ENCODE measurements around the gene NSG2.

The NSG2 gene

GRCh38 chr5:174108745-174109144 lies 63.2 kb downstream of the NSG2 start:
- no peak for DNase-seq (ENCODE audit: low read depth)
- TF ChIP-seq CTCF (conservative IDR thresholded peaks at IDR 0.05; ENCODE audit: control insufficient read depth, insufficient read depth, low read depth, low read length): no peak
- H3K4me3 ChIP-seq (ENCODE audit: control insufficient read depth, low read depth, low read length): no peak overlapping the region

- no peak overlapping the region for H3K4me3 ChIP-seq (ENCODE audit: control insufficient read depth, low read depth, low read length)
- DNase-seq (ENCODE audit: low read depth): no peak
- TF ChIP-seq CTCF (conservative IDR thresholded peaks at IDR 0.05; ENCODE audit: control insufficient read depth, insufficient read depth, low read depth, low read length): no peak
Measured at GRCh38 chr5:174109698-174110260, 64.3 kb downstream of the NSG2 start.

GRCh38 chr5:174110310-174110709 lies 64.8 kb downstream of the NSG2 start:
- H3K4me3 ChIP-seq (ENCODE audit: control insufficient read depth, low read depth, low read length): no peak overlapping the region
- DNase-seq (ENCODE audit: low read depth): no peak
- TF ChIP-seq CTCF (conservative IDR thresholded peaks at IDR 0.05; ENCODE audit: control insufficient read depth, insufficient read depth, low read depth, low read length): no peak

- TF ChIP-seq CTCF (conservative IDR thresholded peaks at IDR 0.05; ENCODE audit: control insufficient read depth, insufficient read depth, low read depth, low read length): no peak
- no peak overlapping the region for H3K4me3 ChIP-seq (ENCODE audit: control insufficient read depth, low read depth, low read length)
- DNase-seq (ENCODE audit: low read depth): no peak
Measured at GRCh38 chr5:174111287-174111973, 65.9 kb downstream of the NSG2 start.

- H3K4me3 ChIP-seq (ENCODE audit: control insufficient read depth, low read depth, low read length): no peak overlapping the region
- no peak for TF ChIP-seq CTCF (conservative IDR thresholded peaks at IDR 0.05; ENCODE audit: control insufficient read depth, insufficient read depth, low read depth, low read length)
- no peak for DNase-seq (ENCODE audit: low read depth)
Measured at GRCh38 chr5:174115226-174115625, 69.7 kb downstream of the NSG2 start.

GRCh38 chr5:174118823-174119467 lies 73.4 kb downstream of the NSG2 start:
- H3K4me3 ChIP-seq (ENCODE audit: control insufficient read depth, low read depth, low read length): no peak overlapping the region

More at GRCh38 chr5:174118823-174119467, 73.4 kb downstream of the NSG2 start:
- no peak for TF ChIP-seq CTCF (conservative IDR thresholded peaks at IDR 0.05; ENCODE audit: control insufficient read depth, insufficient read depth, low read depth, low read length)
- no peak for DNase-seq (ENCODE audit: low read depth)

All from fibroblast of mammary gland (primary cell).